NCI-H446 treated with DMSO at 0.1 percent for 48 hours (cell line): Measurements from ENCODE around the gene ZNF28.
"Not testable (repeated sequence)": the region's sequence is repeated elsewhere in the genome, so short reads cannot be mapped to it uniquely, and the experiment has no call there.

ENCODE experiments used
- DNase-seq: peaks from one replicate; lab custom pipeline; 2025; lab: John Stamatoyannopoulos, UW

ZNF28 gene

GRCh38 chr19:52778811-52779210, 42.6 kb downstream of the ZNF28 start:
- no peak for DNase-seq

GRCh38 chr19:52756447-52756846, 65.0 kb downstream of the ZNF28 start:
- DNase-seq, result not testable (repeated sequence)

GRCh38 chr19:52749780-52750179, 71.7 kb downstream of the ZNF28 start:
- DNase-seq, result no peak

GRCh38 chr19:52748336-52748950, 73.0 kb downstream of the ZNF28 start:
- DNase-seq, result no peak
